Measurements from ENCODE around the gene CHERP. TPM values are rescaled to one million over a fixed set of nuclear protein-coding genes. Genes with fewer than 3 reads are reported as not detected.

CHERP gene
- total RNA-seq, 2 donors from 2014 or later: 64.1 to 93.0 TPM

DNA sequence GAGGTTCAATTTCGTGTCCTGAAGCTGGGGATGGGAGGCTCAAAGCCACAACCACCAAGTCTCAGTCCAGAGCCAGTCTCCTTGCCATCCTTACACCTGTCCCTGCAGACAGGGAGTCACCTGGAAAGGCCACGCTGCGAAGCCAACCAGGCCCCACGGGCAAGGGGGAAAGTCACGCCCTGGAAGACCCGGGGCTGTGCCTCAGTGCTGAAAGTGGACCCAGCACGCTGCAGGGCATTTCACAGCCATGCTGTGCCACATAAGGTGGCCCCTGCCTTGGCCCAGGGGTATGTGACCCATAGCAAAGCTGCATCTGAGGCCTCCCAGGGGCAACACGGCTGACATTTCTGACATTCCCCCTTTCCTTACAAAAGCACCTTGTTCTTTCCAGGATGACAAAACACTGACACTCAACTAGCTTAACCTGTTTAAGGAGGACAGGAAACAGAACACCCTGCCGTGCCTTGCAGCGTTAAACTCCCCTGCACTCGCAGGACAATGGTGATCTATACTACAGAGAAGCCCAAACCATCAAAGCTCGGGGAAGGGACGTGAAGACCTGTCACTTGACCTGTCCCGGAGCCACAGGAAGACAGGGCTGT is 14.8 kb downstream of the CHERP start:
- H3K36me3 Mint-ChIP-seq: peaks cover 6% of the 10 kb centered on the region
- DNase-seq (ENCODE audit: low spot score): no peak

GRCh38 chr19:16525751-16526481 is 16.3 kb downstream of the CHERP start:
- H3K4me3 Mint-ChIP-seq: no peak overlapping the region
- H3K36me3 Mint-ChIP-seq: no peaks in the 10 kb centered on the region
- H3K9me3 Mint-ChIP-seq: no peaks in the 10 kb centered on the region
- no peaks in the 10 kb centered on the region for H3K27me3 Mint-ChIP-seq
- no peak for ATAC-seq
- no peaks in the 10 kb centered on the region for H3K4me1 Mint-ChIP-seq (ENCODE audit: low read depth in 2 of 2)
- H3K27ac Mint-ChIP-seq: no peak overlapping the region
- no peak for DNase-seq (ENCODE audit: low spot score)

More for the DNA sequence above, 14.8 kb downstream of the CHERP start:
- no peaks in the 10 kb centered on the region for H3K9me3 Mint-ChIP-seq
- H3K27ac Mint-ChIP-seq: no peak overlapping the region
- no peaks in the 10 kb centered on the region for H3K27me3 Mint-ChIP-seq
- no peak for ATAC-seq
- H3K4me1 Mint-ChIP-seq (ENCODE audit: low read depth in 2 of 2): no peaks in the 10 kb centered on the region
- H3K4me3 Mint-ChIP-seq: no peak overlapping the region

- no peak overlapping the region for H3K27ac Mint-ChIP-seq
These were observed 17.1 kb downstream of the CHERP start for GRCh38 chr19:16524991-16525734.

GRCh38 chr19:16522559-16523377 is 19.5 kb downstream of the CHERP start:
- no peaks in the 10 kb centered on the region for H3K4me1 Mint-ChIP-seq (ENCODE audit: low read depth in 2 of 2)
- no peak overlapping the region for H3K27ac Mint-ChIP-seq
- no peaks in the 10 kb centered on the region for H3K9me3 Mint-ChIP-seq
- DNase-seq (ENCODE audit: low spot score): no peak
- H3K36me3 Mint-ChIP-seq: no peaks in the 10 kb centered on the region
- ATAC-seq: no peak
- H3K4me3 Mint-ChIP-seq: no peak overlapping the region
- no peaks in the 10 kb centered on the region for H3K27me3 Mint-ChIP-seq

More at GRCh38 chr19:16524991-16525734, 17.1 kb downstream of the CHERP start:
- no peaks in the 10 kb centered on the region for H3K9me3 Mint-ChIP-seq
- no peaks in the 10 kb centered on the region for H3K36me3 Mint-ChIP-seq
- H3K4me3 Mint-ChIP-seq: no peak overlapping the region
- ATAC-seq (no peak), DNase-seq (ENCODE audit: low spot score) (no peak)
- H3K27me3 Mint-ChIP-seq: no peaks in the 10 kb centered on the region
- H3K4me1 Mint-ChIP-seq (ENCODE audit: low read depth in 2 of 2): no peaks in the 10 kb centered on the region

- H3K36me3 Mint-ChIP-seq: no peaks in the 10 kb centered on the region
- H3K27ac Mint-ChIP-seq: no peak overlapping the region
- H3K4me3 Mint-ChIP-seq: no peak overlapping the region
- no peak for DNase-seq (ENCODE audit: low spot score)
- no peak for ATAC-seq
- peaks cover 4 to 5% of the 10 kb centered on the region in 2 donors for H3K4me1 Mint-ChIP-seq (ENCODE audit: low read depth in 2 of 2)
- H3K9me3 Mint-ChIP-seq: no peaks in the 10 kb centered on the region
- no peaks in the 10 kb centered on the region for H3K27me3 Mint-ChIP-seq
These were observed 20.4 kb downstream of the CHERP start for GRCh38 chr19:16521715-16522289.

DNA sequence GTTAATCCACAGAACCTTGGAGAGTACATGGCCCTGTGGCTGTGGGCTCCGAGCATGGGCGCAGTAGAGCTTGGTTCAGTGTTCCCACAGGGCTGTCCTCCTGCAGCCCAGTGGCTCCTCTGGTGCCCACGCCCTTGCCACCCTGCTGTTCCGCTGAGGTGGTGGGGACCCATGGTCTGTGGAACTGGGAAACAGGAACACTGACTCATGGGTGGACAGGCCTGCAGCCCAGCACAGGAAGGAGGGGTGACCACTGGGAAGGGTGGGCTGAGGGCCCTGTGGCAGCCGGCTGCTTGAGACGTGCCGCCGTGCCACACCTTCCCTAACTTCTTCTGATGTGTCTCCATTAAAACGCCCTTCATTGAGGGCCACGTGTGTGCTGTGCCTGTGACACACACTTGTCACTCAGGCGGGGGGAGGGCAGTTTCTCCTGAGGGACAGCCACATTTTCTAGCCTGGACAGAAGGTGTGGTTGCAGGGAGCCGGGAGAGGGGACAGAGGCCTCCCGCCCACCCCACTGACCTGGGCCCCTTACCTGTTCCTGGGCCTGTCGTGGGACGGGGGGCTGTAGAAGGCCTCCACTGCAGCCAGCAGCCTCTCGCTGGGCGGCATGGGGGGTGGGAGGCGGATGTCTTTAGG is 21.1 kb downstream of the CHERP start:
- DNase-seq (ENCODE audit: low spot score): no peak
- H3K36me3 Mint-ChIP-seq: no peaks in the 10 kb centered on the region
- no peak overlapping the region for H3K4me3 Mint-ChIP-seq
- H3K9me3 Mint-ChIP-seq: no peaks in the 10 kb centered on the region
- H3K27ac Mint-ChIP-seq: no peak overlapping the region
- peaks cover 4 to 6% of the 10 kb centered on the region in 2 donors for H3K4me1 Mint-ChIP-seq (ENCODE audit: low read depth in 2 of 2)
- no peak for ATAC-seq
- no peaks in the 10 kb centered on the region for H3K27me3 Mint-ChIP-seq

GRCh38 chr19:16520074-16520973 is 21.9 kb downstream of the CHERP start:
- Mint-ChIP-seq H3K4me1 (ENCODE audit: low read depth in 2 of 2) (peaks cover 4 to 6% of the 10 kb centered on the region in 2 donors), H3K36me3 (no peaks in the 10 kb centered on the region), H3K27ac (no peak overlapping the region), H3K27me3 (no peaks in the 10 kb centered on the region), H3K9me3 (no peaks in the 10 kb centered on the region), H3K4me3 (no peak overlapping the region)
- ATAC-seq (no peak), DNase-seq (ENCODE audit: low spot score) (no peak)

DNA sequence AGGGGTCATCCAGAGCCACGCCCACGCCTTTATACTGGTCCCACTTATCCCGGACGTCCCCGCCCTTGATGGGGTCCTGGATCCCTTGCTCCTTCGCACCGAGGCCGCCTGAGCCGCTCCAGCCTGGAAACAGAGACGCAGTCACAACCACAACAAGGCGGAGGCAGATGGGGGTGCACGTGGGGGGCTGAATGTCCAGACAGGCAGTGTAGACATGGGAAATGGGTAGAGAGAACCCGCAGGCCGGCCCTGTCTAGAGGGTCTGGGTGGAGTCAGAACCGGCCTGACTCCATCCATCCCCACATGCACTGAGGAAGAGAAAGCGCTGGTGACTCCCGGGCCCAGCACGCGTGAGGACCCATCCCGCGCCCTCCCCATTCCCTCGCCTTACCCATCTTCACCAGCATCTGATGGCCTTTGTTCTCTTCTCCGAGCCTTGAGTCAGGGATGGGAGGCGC is 23.0 kb downstream of the CHERP start:
- no peak for DNase-seq (ENCODE audit: low spot score)
- Mint-ChIP-seq H3K4me1 (ENCODE audit: low read depth in 2 of 2) (peaks cover 4 to 6% of the 10 kb centered on the region in 2 donors), H3K36me3 (no peaks in the 10 kb centered on the region), H3K27me3 (no peaks in the 10 kb centered on the region), H3K4me3 (no peak overlapping the region), H3K27ac (no peak overlapping the region), H3K9me3 (no peaks in the 10 kb centered on the region)
- ATAC-seq: no peak

DNA sequence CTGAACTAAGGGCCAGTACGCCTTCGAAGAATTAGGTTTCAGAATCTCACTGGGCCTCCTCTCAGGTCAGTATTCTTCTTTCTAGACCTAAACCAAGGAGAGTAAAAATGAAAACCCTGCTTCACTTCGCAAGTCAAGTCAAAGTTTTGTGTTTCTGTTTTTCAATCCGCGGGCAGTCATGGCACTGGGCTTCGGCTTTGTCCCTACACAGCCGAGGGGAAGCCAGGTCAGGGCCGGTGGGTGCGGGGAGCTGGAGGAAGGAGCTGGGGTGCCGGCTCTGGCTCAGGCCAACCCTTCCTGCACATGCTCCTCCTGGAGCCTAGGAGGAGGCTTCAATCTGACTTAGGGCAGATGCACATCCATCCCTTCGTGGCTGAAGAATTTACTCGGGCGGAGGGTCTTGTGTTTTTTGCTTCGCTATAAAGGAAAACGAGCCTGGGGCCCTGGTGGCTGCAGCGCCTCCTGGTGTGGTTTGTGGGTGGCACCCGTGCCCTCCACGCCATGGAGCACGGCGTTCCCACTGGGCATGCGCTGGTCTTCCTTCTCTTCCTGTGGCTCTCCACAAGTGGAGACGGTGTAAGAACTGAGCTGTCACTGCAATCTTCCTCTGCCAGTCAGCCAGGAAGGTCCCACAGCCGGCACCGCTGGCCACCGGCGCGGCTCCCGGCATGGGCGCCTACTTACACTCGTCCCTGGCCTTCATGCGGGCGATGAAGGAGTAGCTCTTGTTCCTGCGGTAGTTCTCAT is 23.6 kb downstream of the CHERP start:
- no peak overlapping the region for H3K27ac Mint-ChIP-seq
- no peaks in the 10 kb centered on the region for H3K27me3 Mint-ChIP-seq
- H3K36me3 Mint-ChIP-seq: no peaks in the 10 kb centered on the region
- H3K4me1 Mint-ChIP-seq (ENCODE audit: low read depth in 2 of 2): peaks cover 4 to 6% of the 10 kb centered on the region in 2 donors
- no peaks in the 10 kb centered on the region for H3K9me3 Mint-ChIP-seq
- no peak overlapping the region for H3K4me3 Mint-ChIP-seq
- ATAC-seq: no peak
- DNase-seq (ENCODE audit: low spot score): no peak

- no peaks in the 10 kb centered on the region for H3K27me3 Mint-ChIP-seq
- no peak overlapping the region for H3K4me3 Mint-ChIP-seq
- ATAC-seq (no peak), DNase-seq (ENCODE audit: low spot score) (no peak)
- no peaks in the 10 kb centered on the region for H3K36me3 Mint-ChIP-seq
- no peak overlapping the region for H3K27ac Mint-ChIP-seq
- H3K9me3 Mint-ChIP-seq: no peaks in the 10 kb centered on the region
- H3K4me1 Mint-ChIP-seq (ENCODE audit: low read depth in 2 of 2): peaks cover 4 to 6% of the 10 kb centered on the region in 2 donors
These were observed 24.2 kb downstream of the CHERP start for GRCh38 chr19:16518061-16518460.

GRCh38 chr19:16516923-16517610 is 25.2 kb downstream of the CHERP start:
- no peak overlapping the region for H3K27ac Mint-ChIP-seq
- H3K9me3 Mint-ChIP-seq: no peaks in the 10 kb centered on the region
- H3K27me3 Mint-ChIP-seq: no peaks in the 10 kb centered on the region
- no peaks in the 10 kb centered on the region for H3K36me3 Mint-ChIP-seq
- H3K4me3 Mint-ChIP-seq: no peak overlapping the region
- ATAC-seq (peak; percentile 20 to 29), DNase-seq (ENCODE audit: low spot score) (no peak)
- H3K4me1 Mint-ChIP-seq (ENCODE audit: low read depth in 2 of 2): peaks cover 4 to 6% of the 10 kb centered on the region in 2 donors
